ENCODE results near the gene CMPK1.

CMPK1 gene

GRCh38 chr1:47298025-47298699 is 35.4 kb upstream of the CMPK1 start:
- Histone ChIP-seq H3K9me2 (replicated peaks; ENCODE audit: control insufficient read depth, low read length) (no peaks in the 10 kb centered on the region), H3F3A (ENCODE audit: control insufficient read depth, insufficient read depth) (peaks cover 10% of the 10 kb centered on the region; the same call in 1 of the 2 replicates), H3K79me2 (ENCODE audit: control insufficient read depth, low read length) (no peaks in the 10 kb centered on the region; the same call in 1 of the 2 replicates), H3K27ac (ENCODE audit: low read depth, low read length) (no peak overlapping the region), H3K27me3 (ENCODE audit: control insufficient read depth, low read length) (no peaks in the 10 kb centered on the region), H3K9me3 (ENCODE audit: control insufficient read depth, insufficient read depth, low read length) (no peaks in the 10 kb centered on the region), H3K4me1 (ENCODE audit: control insufficient read depth, low read length) (no peaks in the 10 kb centered on the region), H3K36me3 (ENCODE audit: control insufficient read depth, low read length) (peaks cover 89% of the 10 kb centered on the region), H4K20me1 (ENCODE audit: control insufficient read depth, insufficient read depth, low read depth, low read length) (no peaks in the 10 kb centered on the region; the same call in 1 of the 2 replicates), H3K4me3 (ENCODE audit: low read length) (no peak overlapping the region), H3K4me2 (ENCODE audit: low read length) (no peak overlapping the region)
- TF ChIP-seq EZH2phosphoT487 (IDR thresholded peaks at IDR 0.05; ENCODE audit: borderline replicate concordance, low read length) (no peak), CTCF (IDR thresholded peaks at IDR 0.05; ENCODE audit: low read depth, low read length, poor library complexity, severe bottlenecking) (no peak)

GRCh38 chr1:47302472-47302871 is 31.1 kb upstream of the CMPK1 start:
- Histone ChIP-seq H3F3A (ENCODE audit: control insufficient read depth, insufficient read depth) (0 out of 2 replicates have a peak, but pooled peaks cover 5% of the 10 kb centered on the region), H3K27me3 (ENCODE audit: control insufficient read depth, low read length) (no peaks in the 10 kb centered on the region), H3K9me2 (replicated peaks; ENCODE audit: control insufficient read depth, low read length) (no peaks in the 10 kb centered on the region), H3K9me3 (ENCODE audit: control insufficient read depth, insufficient read depth, low read length) (no peaks in the 10 kb centered on the region), H3K4me1 (ENCODE audit: control insufficient read depth, low read length) (no peaks in the 10 kb centered on the region), H3K36me3 (ENCODE audit: control insufficient read depth, low read length) (peaks cover 88% of the 10 kb centered on the region), H3K4me2 (ENCODE audit: low read length) (no peak overlapping the region), H3K27ac (ENCODE audit: low read depth, low read length) (no peak overlapping the region), H3K79me2 (ENCODE audit: control insufficient read depth, low read length) (peaks cover 22% of the 10 kb centered on the region), H4K20me1 (ENCODE audit: control insufficient read depth, insufficient read depth, low read depth, low read length) (no peaks in the 10 kb centered on the region; the same call in 1 of the 2 replicates), H3K4me3 (ENCODE audit: low read length) (no peak overlapping the region)
- TF ChIP-seq EZH2phosphoT487 (IDR thresholded peaks at IDR 0.05; ENCODE audit: borderline replicate concordance, low read length) = no peak
- TF ChIP-seq CTCF (IDR thresholded peaks at IDR 0.05; ENCODE audit: low read depth, low read length, poor library complexity, severe bottlenecking) = no peak

- peaks cover 74% of the 10 kb centered on the region for H3K79me2 ChIP-seq (ENCODE audit: control insufficient read depth, low read length)
Measured at GRCh38 chr1:47309427-47309826, 24.2 kb upstream of the CMPK1 start.

More at GRCh38 chr1:47309427-47309826, 24.2 kb upstream of the CMPK1 start:
- Histone ChIP-seq H3K36me3 (ENCODE audit: control insufficient read depth, low read length) (peaks cover 71% of the 10 kb centered on the region), H3F3A (ENCODE audit: control insufficient read depth, insufficient read depth) (peaks cover 3% of the 10 kb centered on the region; the same call in 1 of the 2 replicates), H3K4me2 (ENCODE audit: low read length) (no peak overlapping the region), H3K9me3 (ENCODE audit: control insufficient read depth, insufficient read depth, low read length) (no peaks in the 10 kb centered on the region), H3K27ac (ENCODE audit: low read depth, low read length) (no peak overlapping the region), H3K4me1 (ENCODE audit: control insufficient read depth, low read length) (peaks cover 16% of the 10 kb centered on the region), H3K9me2 (replicated peaks; ENCODE audit: control insufficient read depth, low read length) (no peaks in the 10 kb centered on the region), H3K4me3 (ENCODE audit: low read length) (no peak overlapping the region), H4K20me1 (ENCODE audit: control insufficient read depth, insufficient read depth, low read depth, low read length) (peaks cover 10% of the 10 kb centered on the region; the same call in 1 of the 2 replicates), H3K27me3 (ENCODE audit: control insufficient read depth, low read length) (no peaks in the 10 kb centered on the region)
- no peak for TF ChIP-seq CTCF (IDR thresholded peaks at IDR 0.05; ENCODE audit: low read depth, low read length, poor library complexity, severe bottlenecking)
- TF ChIP-seq EZH2phosphoT487 (IDR thresholded peaks at IDR 0.05; ENCODE audit: borderline replicate concordance, low read length) = no peak

Measured in DOHH2 (cell line).